Trophoblast cell (in vitro differentiated cells and primary cell): ENCODE data around the gene MACROD2.
"Not testable (repeated sequence)": the region's sequence is repeated elsewhere in the genome, so short reads cannot be mapped to it uniquely, and the experiment has no call there.

Experiments used
- DNase-seq, 2 donors: peaks; one replicate each; pipeline ENCODE4 v3.0.0-alpha.2; 2016
- H2AFZ ChIP-seq: 2 replicates; pipeline ENCODE4 v1.6.1; 2013; ENCODE audit warnings: low read length, moderate library complexity, mild to moderate bottlenecking; ENCODE audit not compliant: insufficient read depth, poor library complexity
- H2AK5ac ChIP-seq: 2 replicates; pipeline ENCODE4 v1.6.1; 2013; ENCODE audit warnings: mild to moderate bottlenecking, low read length
- H2BK120ac ChIP-seq: 2 replicates; pipeline ENCODE4 v1.6.1; 2013; ENCODE audit warnings: low read length, mild to moderate bottlenecking, moderate library complexity; ENCODE audit not compliant: insufficient read depth, poor library complexity
- H2BK12ac ChIP-seq: 2 replicates; pipeline ENCODE4 v1.6.1; 2013; ENCODE audit warnings: mild to moderate bottlenecking, low read length, moderate library complexity
- H2BK5ac ChIP-seq: 2 replicates; pipeline ENCODE4 v1.6.1; 2013; ENCODE audit warnings: low read length, low read depth, moderate library complexity, mild to moderate bottlenecking; ENCODE audit not compliant: poor library complexity
- H3K14ac ChIP-seq: 2 replicates; pipeline ENCODE4 v1.6.1; 2013; ENCODE audit warnings: mild to moderate bottlenecking, low read length
- H3K18ac ChIP-seq: 2 replicates; pipeline ENCODE4 v1.6.1; 2013; ENCODE audit warnings: mild to moderate bottlenecking, low read length
- H3K23ac ChIP-seq: 2 replicates; pipeline ENCODE4 v1.6.1; 2013; ENCODE audit warnings: low read length
- H3K27ac ChIP-seq: 2 replicates; pipeline ENCODE4 v1.5.1; 2013; ENCODE audit warnings: low read depth, mild to moderate bottlenecking, inconsistent platforms, low read length, moderate library complexity
- H3K27me3 ChIP-seq: 2 replicates; pipeline ENCODE4 v1.6.1; 2013; ENCODE audit warnings: inconsistent platforms, mild to moderate bottlenecking, low read length, moderate library complexity; ENCODE audit not compliant: insufficient read depth
- H3K36me3 ChIP-seq, 2 experiments: 1 replicate in 1 of 2; 2 replicates in 1 of 2; pipeline ENCODE4 v1.6.1; 2013; ENCODE audit warnings: low read length in 2 of 2, mild to moderate bottlenecking in 2 of 2, moderate library complexity in 1 of 2; ENCODE audit not compliant: insufficient read depth in 2 of 2, control insufficient read depth in 1 of 2
- H3K4ac ChIP-seq: 2 replicates; pipeline ENCODE4 v1.6.1; 2013; ENCODE audit warnings: low read depth, mild to moderate bottlenecking, low read length, moderate library complexity
- H3K4me1 ChIP-seq, 2 experiments: 1 replicate in 1 of 2; 2 replicates in 1 of 2; pipeline ENCODE4 v1.6.1; 2013; ENCODE audit warnings: low read length in 2 of 2, mild to moderate bottlenecking in 2 of 2, moderate library complexity in 1 of 2; ENCODE audit not compliant: insufficient read depth in 2 of 2, control insufficient read depth in 1 of 2
- H3K4me2 ChIP-seq: 2 replicates; pipeline ENCODE4 v1.6.1; 2013; ENCODE audit warnings: inconsistent platforms, mild to moderate bottlenecking, low read length, moderate library complexity
- H3K4me3 ChIP-seq: 2 replicates; pipeline ENCODE4 v1.5.1; 2013; ENCODE audit warnings: mild to moderate bottlenecking, low read depth, low read length, inconsistent platforms
- H3K79me1 ChIP-seq: one replicate; pipeline ENCODE4 v1.6.1; 2013; ENCODE audit warnings: low read length
- H3K79me2 ChIP-seq: 2 replicates; pipeline ENCODE4 v1.6.1; 2013; ENCODE audit warnings: low read length, mild to moderate bottlenecking; ENCODE audit not compliant: control insufficient read depth, insufficient read depth, poor library complexity
- H3K9ac ChIP-seq: 2 replicates; pipeline ENCODE4 v1.6.1; 2013; ENCODE audit warnings: mild to moderate bottlenecking, low read length
- H3K9me3 ChIP-seq: 2 replicates; pipeline ENCODE4 v1.6.1; 2013; ENCODE audit warnings: low read depth, mild to moderate bottlenecking, control low read depth, inconsistent platforms, low read length; ENCODE audit not compliant: insufficient read depth
- H4K12ac ChIP-seq: 2 replicates; pipeline ENCODE4 v1.6.1; 2013; ENCODE audit warnings: low read depth, mild to moderate bottlenecking, low read length, moderate library complexity
- H4K8ac ChIP-seq: 2 replicates; pipeline ENCODE4 v1.6.1; 2013; ENCODE audit warnings: low read depth, mild to moderate bottlenecking, low read length, moderate library complexity
- H4K91ac ChIP-seq: one replicate; pipeline ENCODE4 v1.6.1; 2013; ENCODE audit warnings: low read depth, mild to moderate bottlenecking, low read length, moderate library complexity
- WGBS: extraction: QIAGEN DNeasy Blood & Tissue Kit; methylation state at CpG from one replicate; pipeline ENCODE4 v1.1.7; 2013; ENCODE audit warnings: missing lambda C conversion rate; ENCODE audit not compliant: insufficient read length, insufficient coverage; ENCODE audit errors: extremely low coverage; 5-methylcytosine and 5-hydroxymethylcytosine counted together

MACROD2 gene

DNA sequence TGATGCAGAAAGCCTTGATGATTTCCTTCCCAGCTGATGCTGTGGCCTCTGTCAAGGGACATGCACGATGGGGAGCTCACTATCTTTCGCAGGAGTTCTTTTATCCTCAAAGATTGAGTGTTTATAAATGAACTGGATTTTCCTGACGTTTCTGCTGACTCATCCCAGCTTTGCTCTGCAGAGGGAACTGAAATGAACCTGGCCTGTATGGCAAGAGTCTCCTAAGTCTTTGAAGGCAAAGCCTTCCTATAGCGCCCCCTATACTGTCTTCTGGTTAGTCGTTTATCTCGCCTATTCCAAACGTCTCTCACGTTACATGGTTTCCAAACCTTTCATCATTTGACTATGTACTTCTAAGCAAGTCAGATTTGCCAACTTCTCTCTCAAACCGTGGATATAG is 2012.6 kb downstream of the MACROD2 start:
- H3K27me3 ChIP-seq, result no peaks in the 10 kb centered on the region
- no peak overlapping the region for H2AK5ac ChIP-seq
- H3K79me2 ChIP-seq, result no peaks in the 10 kb centered on the region
- no peak overlapping the region for H3K4me2 ChIP-seq
- no peaks in the 10 kb centered on the region for H3K9me3 ChIP-seq
- H4K91ac ChIP-seq, result no peak overlapping the region
- no peak overlapping the region for H3K4ac ChIP-seq
- no peak overlapping the region for H2BK5ac ChIP-seq
- no CpG with 5 or more reads among the region's 9 CpGs for WGBS
- H2BK120ac ChIP-seq, result no peak overlapping the region
- H3K79me1 ChIP-seq, result peaks cover 2% of the 10 kb centered on the region
- H3K14ac ChIP-seq, result no peak overlapping the region
- H3K27ac ChIP-seq, result no peak overlapping the region
- no peak overlapping the region for H4K12ac ChIP-seq
- H3K4me3 ChIP-seq, result no peak overlapping the region
- H4K8ac ChIP-seq, result no peak overlapping the region
- H2AFZ ChIP-seq, result no peak overlapping the region
- H3K36me3 ChIP-seq, result no peaks in the 10 kb centered on the region
- H2BK12ac ChIP-seq, result no peak overlapping the region
- H3K4me1 ChIP-seq, result peaks cover 0 to 2% of the 10 kb centered on the region in 2 experiments
- H3K23ac ChIP-seq, result no peak overlapping the region
- no peak for DNase-seq
- no peak overlapping the region for H3K18ac ChIP-seq
- H3K9ac ChIP-seq, result no peak overlapping the region

DNA sequence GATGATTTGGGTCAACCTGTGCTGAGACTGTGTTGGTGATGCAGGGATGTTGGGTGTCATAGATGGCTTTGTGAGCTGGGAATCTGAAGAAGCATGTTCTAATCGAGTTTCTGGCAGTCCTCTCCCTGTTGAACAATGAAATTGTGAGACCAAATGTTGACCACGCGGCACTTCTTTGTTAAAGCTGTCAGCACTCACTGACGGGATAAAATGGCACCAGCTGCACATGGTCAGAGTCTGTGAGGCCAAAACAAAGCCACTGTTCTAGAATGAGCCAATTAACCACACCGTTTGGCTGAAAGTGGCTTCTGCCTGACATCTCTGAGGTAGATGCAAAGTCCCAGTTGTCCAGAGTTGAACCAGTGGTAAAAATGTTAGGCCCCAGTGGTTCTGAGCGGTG is 2015.7 kb downstream of the MACROD2 start:
- Histone ChIP-seq H3K79me2 (no peaks in the 10 kb centered on the region), H3K4me3 (no peak overlapping the region), H2AK5ac (no peak overlapping the region), H3K18ac (no peak overlapping the region), H2AFZ (no peak overlapping the region), H4K91ac (no peak overlapping the region), H3K9ac (no peak overlapping the region), H4K12ac (no peak overlapping the region), H3K14ac (no peak overlapping the region), H3K79me1 (peaks cover 2% of the 10 kb centered on the region), H2BK5ac (no peak overlapping the region), H3K27ac (no peak overlapping the region), H3K9me3 (no peaks in the 10 kb centered on the region), H3K23ac (no peak overlapping the region), H3K27me3 (no peaks in the 10 kb centered on the region), H3K4me2 (no peak overlapping the region), H3K4me1 (peaks cover 0 to 2% of the 10 kb centered on the region in 2 experiments), H2BK120ac (no peak overlapping the region), H3K36me3 (no peaks in the 10 kb centered on the region), H3K4ac (no peak overlapping the region), H2BK12ac (no peak overlapping the region), H4K8ac (no peak overlapping the region)
- DNase-seq, result no peak
- no CpG with 5 or more reads among the region's 6 CpGs for WGBS

DNA sequence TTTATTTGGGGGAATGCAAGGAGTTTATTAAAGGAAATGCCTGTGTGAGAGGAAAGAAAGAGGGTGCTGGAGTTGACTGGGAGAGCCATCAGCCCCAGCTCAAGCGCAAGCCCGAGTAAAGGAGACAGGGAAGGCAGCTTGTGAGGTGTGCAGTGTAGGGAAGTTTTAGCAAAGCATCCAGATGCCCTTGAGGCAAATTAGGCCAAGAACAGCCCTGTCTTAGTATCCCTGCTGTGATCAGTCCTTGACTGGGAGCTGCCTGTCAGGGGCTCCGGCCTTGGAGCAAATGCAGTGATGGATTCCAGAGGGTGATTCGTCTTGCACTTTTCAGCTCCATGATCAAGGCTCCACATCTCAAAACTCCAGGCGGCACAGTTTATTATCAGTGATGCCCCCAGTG is 2016.2 kb downstream of the MACROD2 start:
- no peak overlapping the region for H3K9ac ChIP-seq
- no peak overlapping the region for H2BK120ac ChIP-seq
- H3K79me2 ChIP-seq, result no peaks in the 10 kb centered on the region
- H3K9me3 ChIP-seq, result no peaks in the 10 kb centered on the region
- no peak overlapping the region for H4K8ac ChIP-seq
- no peak overlapping the region for H4K12ac ChIP-seq
- H3K4ac ChIP-seq, result no peak overlapping the region
- H3K18ac ChIP-seq, result no peak overlapping the region
- H3K27ac ChIP-seq, result no peak overlapping the region
- no peak overlapping the region for H3K14ac ChIP-seq
- no peak overlapping the region for H2AFZ ChIP-seq
- no peak overlapping the region for H3K4me3 ChIP-seq
- H2BK5ac ChIP-seq, result no peak overlapping the region
- no peaks in the 10 kb centered on the region for H3K27me3 ChIP-seq
- no peak overlapping the region for H2AK5ac ChIP-seq
- no peak for DNase-seq
- H2BK12ac ChIP-seq, result no peak overlapping the region
- H3K23ac ChIP-seq, result no peak overlapping the region
- peaks cover 2% of the 10 kb centered on the region for H3K79me1 ChIP-seq
- no CpG with 5 or more reads among the region's 5 CpGs for WGBS
- no peaks in the 10 kb centered on the region for H3K36me3 ChIP-seq
- H3K4me1 ChIP-seq, result peaks cover 0 to 2% of the 10 kb centered on the region in 2 experiments
- no peak overlapping the region for H3K4me2 ChIP-seq
- H4K91ac ChIP-seq, result no peak overlapping the region

DNA sequence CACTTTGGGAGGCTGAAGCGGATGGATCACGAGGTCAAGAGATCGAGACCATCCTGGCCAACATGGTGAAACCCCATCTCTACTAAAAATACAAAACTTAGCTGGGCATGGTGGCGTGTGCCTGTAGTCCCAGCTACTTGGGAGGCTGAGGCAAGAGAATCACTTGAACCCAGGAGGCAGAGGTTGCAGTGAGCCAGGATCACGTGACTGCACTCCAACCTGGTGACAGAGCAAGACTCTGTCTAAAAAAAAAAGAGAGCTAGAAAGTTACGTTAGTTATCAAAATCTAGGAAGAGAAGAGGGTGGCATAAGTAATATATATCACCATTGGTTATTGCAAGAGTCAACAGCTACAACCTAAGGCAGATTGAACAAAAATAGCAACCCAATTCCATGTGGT is 2017.6 kb downstream of the MACROD2 start:
- not testable (repeated sequence) for H4K8ac ChIP-seq, H2AFZ ChIP-seq, DNase-seq, H4K12ac ChIP-seq, H3K27ac ChIP-seq, H2BK12ac ChIP-seq, H3K9ac ChIP-seq, H3K27me3 ChIP-seq, H3K4me1 ChIP-seq, H3K23ac ChIP-seq, H3K18ac ChIP-seq, H3K4me2 ChIP-seq, H3K14ac ChIP-seq, H3K79me2 ChIP-seq, H3K4me3 ChIP-seq, H2AK5ac ChIP-seq, H3K4ac ChIP-seq, H2BK120ac ChIP-seq, H4K91ac ChIP-seq, H3K79me1 ChIP-seq, H2BK5ac ChIP-seq, H3K9me3 ChIP-seq, H3K36me3 ChIP-seq
- WGBS, result no CpG with 5 or more reads among the region's 6 CpGs
